H1 (cell line): ENCODE measurements around the gene PPM1D. TPM values are rescaled to one million over a fixed set of nuclear protein-coding genes. Genes with fewer than 3 reads are reported as not detected.

Experiments
- CTCF ChIA-PET: fragments of 300-600 bp; sonication (Branson Sonifier 250); formaldehyde crosslinking; loops from one replicate; lab custom pipeline; 2021; ENCODE audit not compliant: partially characterized antibody; lab: Charles Lee
- POLR2A ChIA-PET: fragments of 300-600 bp; sonication (Branson Sonifier 250); formaldehyde crosslinking; loops from one replicate; lab custom pipeline; 2021; ENCODE audit warnings: inconsistent platforms; ENCODE audit not compliant: partially characterized antibody; lab: Charles Lee
- DNase-seq, 2 experiments: peaks; one replicate each; pipeline versions ENCODE4 v3.0.0 to v3.0.0-alpha.2; 2010 to 2022; ENCODE audit warnings: low spot score in 2 of 2, low read depth in 1 of 2, mixed read lengths in 1 of 2
- FAIRE-seq: peaks from 2 replicates; lab custom pipeline; 2011; peaks lifted over from hg19 to GRCh38; lab: Jason Lieb, UNC
- H2AFZ ChIP-seq: 2 replicates; pipeline ENCODE4 v1.8.1; 2012; ENCODE audit warnings: low read length, inconsistent platforms
- H2AK5ac ChIP-seq: 2 replicates; pipeline ENCODE4 v1.6.1; 2013; ENCODE audit warnings: low read depth, low read length
- H2BK120ac ChIP-seq: replicated peaks from 2 replicates; pipeline ENCODE3; 2013; ENCODE audit warnings: low read depth, low read length, inconsistent platforms
- H2BK12ac ChIP-seq: 2 replicates; pipeline ENCODE4 v1.6.1; 2013; ENCODE audit warnings: low read depth, low read length
- H2BK15ac ChIP-seq: 2 replicates; pipeline ENCODE4 v1.6.1; 2013; ENCODE audit warnings: low read length
- H2BK20ac ChIP-seq: 2 replicates; pipeline ENCODE4 v1.6.1; 2013; ENCODE audit warnings: low read length
- H2BK5ac ChIP-seq: 2 replicates; pipeline ENCODE4 v1.6.1; 2013; ENCODE audit warnings: low read depth, low read length
- H3K14ac ChIP-seq: 2 replicates; pipeline ENCODE4 v1.6.1; 2013; ENCODE audit warnings: inconsistent platforms; ENCODE audit not compliant: insufficient read length
- H3K18ac ChIP-seq: 2 replicates; pipeline ENCODE4 v1.6.1; 2013; ENCODE audit warnings: low read length; ENCODE audit errors: extremely low read depth
- H3K23ac ChIP-seq: 2 replicates; pipeline ENCODE4 v1.6.1; 2013; ENCODE audit warnings: inconsistent platforms; ENCODE audit not compliant: insufficient read length
- H3K23me2 ChIP-seq: 2 replicates; pipeline ENCODE4 v1.6.1; 2013; ENCODE audit warnings: low read depth, low read length
- H3K27ac ChIP-seq: 2 replicates; pipeline ENCODE4 v1.6.1; 2011; ENCODE audit warnings: low read depth, low read length, inconsistent platforms
- H3K27me3 ChIP-seq, 4 experiments: replicated peaks in 1 of 4; 1 replicate in 1 of 4; 2 replicates in 3 of 4; pipeline versions ENCODE4 v1.6.1 to v1.8.1; 2011 to 2013; ENCODE audit warnings: low read length in 3 of 4, mild to moderate bottlenecking in 3 of 4, inconsistent platforms in 2 of 4, mixed read lengths in 2 of 4, moderate library complexity in 1 of 4; ENCODE audit not compliant: control insufficient read depth in 3 of 4, insufficient read depth in 3 of 4; ENCODE audit errors: extremely low read depth in 1 of 4
- H3K36me3 ChIP-seq, 4 experiments: 2 replicates each; pipeline versions ENCODE4 v1.6.1 to v1.8.1; 2011 to 2013; ENCODE audit warnings: mild to moderate bottlenecking in 4 of 4, low read length in 3 of 4, moderate library complexity in 2 of 4, control low read depth in 1 of 4, inconsistent platforms in 1 of 4; ENCODE audit not compliant: insufficient read depth in 4 of 4, control insufficient read depth in 2 of 4
- H3K4ac ChIP-seq: replicated peaks from 2 replicates; pipeline ENCODE3; 2013; ENCODE audit warnings: low read length, low read depth, mixed read lengths, inconsistent platforms; ENCODE audit not compliant: insufficient read length
- H3K4me1 ChIP-seq, 4 experiments: replicated peaks in 1 of 4; 1 replicate in 1 of 4; 2 replicates in 3 of 4; pipeline versions ENCODE4 v1.6.1 to v1.8.1; 2011 to 2013; ENCODE audit warnings: low read length in 3 of 4, inconsistent platforms in 2 of 4, mixed read lengths in 1 of 4; ENCODE audit not compliant: insufficient read depth in 4 of 4, control insufficient read depth in 3 of 4
- H3K4me2 ChIP-seq, 2 experiments: 2 replicates each; pipeline versions ENCODE4 v1.6.1 to v1.8.1; 2011 to 2013; ENCODE audit warnings: low read depth in 2 of 2, low read length in 2 of 2, control low read depth in 1 of 2, inconsistent platforms in 1 of 2, mild to moderate bottlenecking in 1 of 2; ENCODE audit not compliant: insufficient read depth in 1 of 2
- H3K4me3 ChIP-seq, 4 experiments: fragments of 200-600, 300-600 bp in 1 of 4; sonication (generic), shearing (Covaris generic), sonication (Bioruptor Twin) in 1 of 4; 2 replicates each; pipeline versions ENCODE4 v1.5.1 to v1.8.1; 2011 to 2016; ENCODE audit warnings: low read length in 4 of 4, low read depth in 3 of 4, control low read depth in 2 of 4, inconsistent platforms in 2 of 4, mild to moderate bottlenecking in 2 of 4, mixed read lengths in 1 of 4, moderate library complexity in 1 of 4; ENCODE audit not compliant: insufficient read depth in 2 of 4; ENCODE audit errors: extremely low read depth in 1 of 4
- H3K56ac ChIP-seq: replicated peaks from 2 replicates; pipeline ENCODE3; 2013; ENCODE audit warnings: low read depth, mild to moderate bottlenecking, mixed read lengths, low read length, inconsistent platforms; ENCODE audit not compliant: insufficient read length
- H3K79me1 ChIP-seq: 2 replicates; pipeline ENCODE4 v1.6.1; 2013; ENCODE audit warnings: low read depth, low read length, control low read depth
- H3K79me2 ChIP-seq, 2 experiments: 2 replicates each; pipeline versions ENCODE4 v1.6.1 to v1.8.1; 2012 to 2013; ENCODE audit warnings: low read length in 2 of 2, mild to moderate bottlenecking in 2 of 2, inconsistent platforms in 1 of 2; ENCODE audit not compliant: insufficient read depth in 2 of 2, control insufficient read depth in 1 of 2
- H3K9ac ChIP-seq, 4 experiments: replicated peaks in 1 of 4; 1 replicate in 1 of 4; 2 replicates in 3 of 4; pipeline versions ENCODE4 v1.6.1 to v1.8.1; 2011 to 2013; ENCODE audit warnings: low read depth in 3 of 4, low read length in 3 of 4, control low read depth in 2 of 4, mild to moderate bottlenecking in 2 of 4, moderate library complexity in 2 of 4, inconsistent platforms in 1 of 4; ENCODE audit errors: extremely low read depth in 1 of 4
- H3K9me3 ChIP-seq, 2 experiments: 2 replicates each; pipeline versions ENCODE4 v1.6.1 to v1.8.1; 2012 to 2013; ENCODE audit warnings: mild to moderate bottlenecking in 2 of 2, moderate library complexity in 2 of 2, control low read depth in 1 of 2, inconsistent platforms in 1 of 2, low read depth in 1 of 2, low read length in 1 of 2, mixed read lengths in 1 of 2; ENCODE audit not compliant: insufficient read depth in 2 of 2
- H4K20me1 ChIP-seq, 2 experiments: replicated peaks in 1 of 2; 2 replicates each; pipeline versions ENCODE3 to v1.8.1; 2011 to 2013; ENCODE audit warnings: inconsistent platforms in 2 of 2, low read length in 2 of 2, mild to moderate bottlenecking in 1 of 2; ENCODE audit not compliant: insufficient read depth in 2 of 2, control insufficient read depth in 1 of 2
- H4K5ac ChIP-seq: 2 replicates; pipeline ENCODE4 v1.6.1; 2013; ENCODE audit warnings: low read length, low read depth, mixed read lengths, inconsistent platforms; ENCODE audit not compliant: insufficient read length
- H4K8ac ChIP-seq: 2 replicates; pipeline ENCODE4 v1.8.0; 2013; ENCODE audit warnings: mild to moderate bottlenecking, moderate library complexity, low read length, inconsistent platforms; ENCODE audit not compliant: insufficient read depth; ENCODE audit errors: extremely low read depth
- H4K91ac ChIP-seq: replicated peaks from 2 replicates; pipeline ENCODE3; 2013; ENCODE audit warnings: low read length, mixed read lengths, inconsistent platforms; ENCODE audit not compliant: insufficient read length
- CBX5 ChIP-seq: fragments of 300-800, 300-1000 bp; sonication (generic); IDR thresholded peaks from 2 replicates; pipeline ENCODE4 v1.7.1; 2016; ENCODE audit warnings: antibody characterized with exemption, low read length, low read depth
- CHD1 ChIP-seq: IDR thresholded peaks from 2 replicates; pipeline ENCODE4 v1.6.1; 2012; ENCODE audit warnings: low read depth, low read length, improper control_type of control experiment
- POLR2AphosphoS5 ChIP-seq: IDR thresholded peaks from 2 replicates; pipeline ENCODE4 v1.6.1; 2011; ENCODE audit warnings: low read depth, low read length
- RFX5 ChIP-seq: IDR thresholded peaks from 2 replicates; pipeline ENCODE4 v1.6.1; 2011; ENCODE audit warnings: low read depth, low read length, improper control_type of control experiment, borderline replicate concordance
- RNF2 ChIP-seq: fragments of 200-900, 300-1000 bp; sonication (generic); IDR thresholded peaks from 2 replicates; pipeline ENCODE4 v1.7.1; 2016; ENCODE audit warnings: borderline replicate concordance, low read depth, mild to moderate bottlenecking, antibody characterized with exemption, low read length; ENCODE audit not compliant: poor library complexity, severe bottlenecking; ENCODE audit errors: missing control alignments
- RXRA ChIP-seq: IDR thresholded peaks from 2 replicates; pipeline ENCODE4 v1.6.1; 2011; ENCODE audit warnings: low read depth, mild to moderate bottlenecking, low read length, moderate library complexity; ENCODE audit not compliant: insufficient read depth
- TCF12 ChIP-seq: IDR thresholded peaks from 2 replicates; pipeline ENCODE4 v1.6.1; 2011; ENCODE audit warnings: low read depth, mild to moderate bottlenecking, low read length
- WGBS, 2 experiments: shearing (Covaris generic) in 1 of 2; methylation state at CpG; one replicate each; pipeline versions ENCODE4 v1.1.6 to v1.1.7; 2013 to 2015; ENCODE audit warnings: low lambda C conversion rate in 2 of 2, mixed read lengths in 2 of 2, inconsistent platforms in 1 of 2, low coverage in 1 of 2, missing lambda C conversion rate in 1 of 2; ENCODE audit not compliant: insufficient replicate concordance in 2 of 2, insufficient coverage in 1 of 2, insufficient read length in 1 of 2; ENCODE audit errors: extremely low coverage in 1 of 2, missing lambda C conversion rate in 1 of 2; 5-methylcytosine and 5-hydroxymethylcytosine counted together
- polyA plus RNA-seq, 7 experiments: library from polyadenylated mRNA; depleted of rRNA in 3 of 7; stranded (reverse) in 5 of 7; unstranded in 2 of 7; fragments of >200 nt in 5 of 7; fragments of 200-250 nt in 2 of 7; gene quantifications; 1 replicate in 5 of 7; 2 replicates in 1 of 7; 4 replicates in 1 of 7; pipeline versions ENCODE4 v1.2.1 to v1.2.3, GENCODE V29; 2011 to 2013; ENCODE audit warnings: missing spikeins in 2 of 7, mixed read lengths in 2 of 7
- total RNA-seq: library from RNA; stranded (reverse); fragmentation: NEBNext Ultra II Directional; extraction: Animal tissue kit (Norgen Biotek cat#: 25700); gene quantifications from 2 replicates; pipeline ENCODE4 v1.2.1, GENCODE V29; 2021
- TF ChIP-seq, protein P1 (sequence below), 3 experiments: IDR thresholded peaks; 1 replicate in 2 of 3; 2 replicates in 1 of 3; pipeline versions ENCODE4 v1.5.1 to v1.6.1; 2011; ENCODE audit warnings: low read length in 3 of 3, mild to moderate bottlenecking in 3 of 3, inconsistent platforms in 2 of 3, low read depth in 1 of 3, moderate library complexity in 1 of 3; ENCODE audit not compliant: insufficient read depth in 1 of 3; ENCODE audit errors: control extremely low read depth in 1 of 3

PPM1D gene
- total and polyA plus RNA-seq, 2 of the 8 experiments (the other 6 are each of a cell fraction or from before 2014, with no cell fraction given) = 5.0 to 16.7 TPM

- H3K79me1 ChIP-seq = peaks cover 2% of the 10 kb centered on the region
- CTCF ChIA-PET = interaction anchor here (1.3 to 1.4 kb wide), 2 partner anchors 11 to 26 kb away, joined by 3 to 4 read pairs; no protein-coding TSS in a partner anchor
- no peak overlapping the region for H2AK5ac ChIP-seq
- no peak overlapping the region for H2BK20ac ChIP-seq
- no peak overlapping the region for H3K14ac ChIP-seq
- no peak overlapping the region for H3K4me2 ChIP-seq
- H3K27me3 ChIP-seq = no peaks in the 10 kb centered on the region
- DNase-seq (no peak), FAIRE-seq (no peak)
- peaks cover 0 to 2% of the 10 kb centered on the region in 2 experiments for H4K20me1 ChIP-seq
- no peak overlapping the region for H4K5ac ChIP-seq
- H2BK5ac ChIP-seq = no peak overlapping the region
- H2BK12ac ChIP-seq = no peak overlapping the region
- peaks cover 7 to 9% of the 10 kb centered on the region in 2 experiments; a peak in 1 of 4 replicates for H3K9me3 ChIP-seq
- H3K4ac ChIP-seq = no peak overlapping the region
- H4K91ac ChIP-seq = no peak overlapping the region
- no peak overlapping the region for H3K23ac ChIP-seq
- H3K23me2 ChIP-seq = no peaks in the 10 kb centered on the region
- no peak overlapping the region for H3K4me3 ChIP-seq
- no peak overlapping the region for H3K56ac ChIP-seq
- H2AFZ ChIP-seq = no peak overlapping the region
- no peak overlapping the region for H3K18ac ChIP-seq
- H2BK15ac ChIP-seq = no peak overlapping the region
- peaks cover 9 to 89% of the 10 kb centered on the region in 2 experiments for H3K79me2 ChIP-seq
- H3K36me3 ChIP-seq = no peaks in the 10 kb centered on the region; a peak in 2 of 8 replicates
- 96% methylated on average over 14 of the region's 19 CpGs; no CpG with 5 or more reads in 1 of the 2 experiments for whole genome bisulfite sequencing, 2 experiments
- POLR2A ChIA-PET = interaction anchor here (1.4 to 3.4 kb wide), 2 partner anchors 10 to 14 kb away, joined by 4 to 13 read pairs; partner anchors contain the start of gene PPM1D
- no peak overlapping the region for H2BK120ac ChIP-seq
- H3K4me1 ChIP-seq = no peaks in the 10 kb centered on the region
- no peak overlapping the region for H4K8ac ChIP-seq
- H3K27ac ChIP-seq = no peak overlapping the region
- TF ChIP-seq POLR2AphosphoS5 (no peak), RXRA (no peak), CBX5 (no peak), CHD1 (no peak), RNF2 (no peak), RFX5 (no peak), TCF12 (no peak)
- TF ChIP-seq, protein P1, sequence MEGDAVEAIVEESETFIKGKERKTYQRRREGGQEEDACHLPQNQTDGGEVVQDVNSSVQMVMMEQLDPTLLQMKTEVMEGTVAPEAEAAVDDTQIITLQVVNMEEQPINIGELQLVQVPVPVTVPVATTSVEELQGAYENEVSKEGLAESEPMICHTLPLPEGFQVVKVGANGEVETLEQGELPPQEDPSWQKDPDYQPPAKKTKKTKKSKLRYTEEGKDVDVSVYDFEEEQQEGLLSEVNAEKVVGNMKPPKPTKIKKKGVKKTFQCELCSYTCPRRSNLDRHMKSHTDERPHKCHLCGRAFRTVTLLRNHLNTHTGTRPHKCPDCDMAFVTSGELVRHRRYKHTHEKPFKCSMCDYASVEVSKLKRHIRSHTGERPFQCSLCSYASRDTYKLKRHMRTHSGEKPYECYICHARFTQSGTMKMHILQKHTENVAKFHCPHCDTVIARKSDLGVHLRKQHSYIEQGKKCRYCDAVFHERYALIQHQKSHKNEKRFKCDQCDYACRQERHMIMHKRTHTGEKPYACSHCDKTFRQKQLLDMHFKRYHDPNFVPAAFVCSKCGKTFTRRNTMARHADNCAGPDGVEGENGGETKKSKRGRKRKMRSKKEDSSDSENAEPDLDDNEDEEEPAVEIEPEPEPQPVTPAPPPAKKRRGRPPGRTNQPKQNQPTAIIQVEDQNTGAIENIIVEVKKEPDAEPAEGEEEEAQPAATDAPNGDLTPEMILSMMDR (IDR thresholded peaks at IDR 0.05; ENCODE audit: control extremely low read depth in 1 of 3, insufficient read depth in 1 of 3, low read depth in 1 of 3, low read length in 3 of 3) = no peak
- TF ChIP-seq, all 59 proteins: peak for 0
- no peak overlapping the region for H3K9ac ChIP-seq
Measured at GRCh38 chr17:60613325-60613724, 13.3 kb downstream of the PPM1D start.
